H9 (cell line): ENCODE results near the gene SLC39A1. TPM values are rescaled to one million over a fixed set of nuclear protein-coding genes. Genes with fewer than 3 reads are reported as not detected.

Source experiments
- DNase-seq: peaks from one replicate; pipeline ENCODE4 v3.0.0-alpha.2; 2017
- H2AFZ ChIP-seq: one replicate; pipeline ENCODE4 v1.6.1; 2013; ENCODE audit warnings: mild to moderate bottlenecking, low read length, control low read depth, moderate library complexity
- H2AK5ac ChIP-seq: 2 replicates; pipeline ENCODE4 v1.6.1; 2013; ENCODE audit warnings: low read length, control low read depth, mixed read lengths; ENCODE audit not compliant: insufficient read length
- H2BK120ac ChIP-seq: one replicate; pipeline ENCODE4 v1.6.1; 2013; ENCODE audit warnings: low read depth, mild to moderate bottlenecking, low read length, control low read depth, inconsistent platforms; ENCODE audit not compliant: poor library complexity, severe bottlenecking
- H2BK12ac ChIP-seq: 2 replicates; pipeline ENCODE4 v1.6.1; 2013; ENCODE audit warnings: low read length, control low read depth, mixed read lengths, low read depth; ENCODE audit not compliant: insufficient read length
- H2BK15ac ChIP-seq: 2 replicates; pipeline ENCODE4 v1.6.1; 2013; ENCODE audit warnings: low read depth, low read length, control low read depth
- H2BK20ac ChIP-seq: one replicate; pipeline ENCODE4 v1.6.1; 2013; ENCODE audit warnings: low read depth, mild to moderate bottlenecking, low read length, control low read depth, inconsistent platforms; ENCODE audit not compliant: poor library complexity, severe bottlenecking
- H2BK5ac ChIP-seq: 2 replicates; pipeline ENCODE4 v1.6.1; 2013; ENCODE audit warnings: low read length, control low read depth, mixed read lengths; ENCODE audit not compliant: insufficient read length
- H3K14ac ChIP-seq: 2 replicates; pipeline ENCODE4 v1.6.1; 2013; ENCODE audit warnings: low read length, control low read depth; ENCODE audit not compliant: insufficient read depth
- H3K18ac ChIP-seq: 2 replicates; pipeline ENCODE4 v1.6.1; 2013; ENCODE audit warnings: low read depth, mild to moderate bottlenecking, mixed read lengths, low read length, control low read depth; ENCODE audit not compliant: insufficient read length
- H3K23ac ChIP-seq: 2 replicates; pipeline ENCODE4 v1.6.1; 2013; ENCODE audit warnings: low read length, control low read depth, mixed read lengths, low read depth; ENCODE audit not compliant: insufficient read length
- H3K23me2 ChIP-seq: 2 replicates; pipeline ENCODE4 v1.6.1; 2013; ENCODE audit warnings: low read depth, mild to moderate bottlenecking, mixed read lengths, low read length, control low read depth; ENCODE audit not compliant: insufficient read length, poor library complexity, severe bottlenecking
- H3K27ac ChIP-seq: 2 replicates; pipeline ENCODE4 v1.5.1; 2013; ENCODE audit warnings: low read length, control low read depth, mixed read lengths, low read depth; ENCODE audit not compliant: insufficient read length
- H3K27me3 ChIP-seq: 2 replicates; pipeline ENCODE4 v1.6.1; 2013; ENCODE audit warnings: low read length, control low read depth, inconsistent platforms; ENCODE audit not compliant: insufficient read depth
- H3K4ac ChIP-seq: 2 replicates; pipeline ENCODE4 v1.6.1; 2013; ENCODE audit warnings: low read depth, mild to moderate bottlenecking, control low read depth, inconsistent platforms, low read length, moderate library complexity
- H3K4me1 ChIP-seq: 2 replicates; pipeline ENCODE4 v1.6.1; 2013; ENCODE audit warnings: low read length, control low read depth, inconsistent platforms; ENCODE audit not compliant: insufficient read depth
- H3K4me2 ChIP-seq: 2 replicates; pipeline ENCODE4 v1.6.1; 2013; ENCODE audit warnings: low read length, control low read depth, mixed read lengths; ENCODE audit not compliant: insufficient read length, insufficient read depth
- H3K56ac ChIP-seq: 2 replicates; pipeline ENCODE4 v1.6.1; 2013; ENCODE audit warnings: low read depth, mild to moderate bottlenecking, mixed read lengths, low read length, control low read depth; ENCODE audit not compliant: insufficient read length
- H3K79me1 ChIP-seq: 2 replicates; pipeline ENCODE4 v1.6.1; 2013; ENCODE audit warnings: low read depth, mild to moderate bottlenecking, moderate library complexity, low read length, control low read depth, inconsistent platforms; ENCODE audit not compliant: insufficient read depth, poor library complexity, severe bottlenecking
- H3K79me2 ChIP-seq: 2 replicates; pipeline ENCODE4 v1.6.1; 2013; ENCODE audit warnings: low read length, control low read depth, inconsistent platforms; ENCODE audit not compliant: insufficient read depth
- H3K9ac ChIP-seq: 2 replicates; pipeline ENCODE4 v1.6.1; 2013; ENCODE audit warnings: low read length, control low read depth, mixed read lengths; ENCODE audit not compliant: insufficient read length; ENCODE audit errors: extremely low read depth
- H3K9me3 ChIP-seq: one replicate; pipeline ENCODE4 v1.6.1; 2013; ENCODE audit warnings: low read depth, low read length, inconsistent platforms; ENCODE audit not compliant: control insufficient read depth
- H3T11ph ChIP-seq: one replicate; pipeline ENCODE4 v1.6.1; 2013; ENCODE audit warnings: mild to moderate bottlenecking, low read length, control low read depth, inconsistent platforms
- H4K20me1 ChIP-seq: one replicate; pipeline ENCODE4 v1.6.1; 2013; ENCODE audit not compliant: control insufficient read depth, insufficient read length, insufficient read depth
- H4K5ac ChIP-seq: 2 replicates; pipeline ENCODE4 v1.6.1; 2013; ENCODE audit warnings: low read depth, mild to moderate bottlenecking, mixed read lengths, low read length, control low read depth; ENCODE audit not compliant: insufficient read length
- H4K8ac ChIP-seq: replicated peaks from 2 replicates; pipeline ENCODE4 v1.6.1; 2013; ENCODE audit warnings: low read length, control low read depth, mixed read lengths, low read depth; ENCODE audit not compliant: insufficient read length
- H4K91ac ChIP-seq: 2 replicates; pipeline ENCODE4 v1.6.1; 2013; ENCODE audit warnings: low read depth, mild to moderate bottlenecking, moderate library complexity, mixed read lengths, low read length, control low read depth; ENCODE audit not compliant: insufficient read length
- H3K27ac Mint-ChIP-seq, 3 experiments: 2 replicates in 2 of 3; 3 replicates in 1 of 3; pipeline ENCODE4 v1.8.0; 2020 to 2021; ENCODE audit warnings: mixed read lengths in 3 of 3, mild to moderate bottlenecking in 1 of 3, moderate library complexity in 1 of 3
- H3K27me3 Mint-ChIP-seq: 2 replicates; pipeline ENCODE4 v1.8.0; 2021; ENCODE audit warnings: low read depth, mild to moderate bottlenecking, moderate library complexity, mixed read lengths
- H3K36me3 Mint-ChIP-seq, 3 experiments: 2 replicates in 2 of 3; 3 replicates in 1 of 3; pipeline ENCODE4 v1.8.0; 2020 to 2021; ENCODE audit warnings: low read depth in 3 of 3, mixed read lengths in 3 of 3; ENCODE audit not compliant: insufficient read depth in 1 of 3
- H3K4me1 Mint-ChIP-seq, 2 experiments: 2 replicates each; pipeline ENCODE4 v1.8.0; 2020; ENCODE audit warnings: mixed read lengths in 2 of 2
- H3K4me3 Mint-ChIP-seq, 2 experiments: 2 replicates in 1 of 2; 3 replicates in 1 of 2; pipeline ENCODE4 v1.8.0; 2020 to 2021; ENCODE audit warnings: mild to moderate bottlenecking in 2 of 2, mixed read lengths in 2 of 2, moderate library complexity in 1 of 2
- H3K9me3 Mint-ChIP-seq, 2 experiments: 2 replicates in 1 of 2; 3 replicates in 1 of 2; pipeline ENCODE4 v1.8.0; 2020; ENCODE audit warnings: mild to moderate bottlenecking in 2 of 2, mixed read lengths in 2 of 2, moderate library complexity in 1 of 2
- CTCF ChIP-seq: fragments of 200-600 bp; sonication (generic); conservative IDR thresholded peaks from 3 replicates; pipeline ENCODE4 v1.8.0; 2021; ENCODE audit warnings: antibody characterized with exemption, mild to moderate bottlenecking
- WGBS: extraction: QIAGEN DNeasy Blood & Tissue Kit; methylation state at CpG from one replicate; pipeline ENCODE4 v1.1.7; 2013; ENCODE audit warnings: missing lambda C conversion rate, low lambda C conversion rate, mixed read lengths; ENCODE audit not compliant: insufficient read length; ENCODE audit errors: extremely low coverage; 5-methylcytosine and 5-hydroxymethylcytosine counted together
- total RNA-seq: library from RNA; stranded (reverse); gene quantifications from 2 replicates; pipeline ENCODE4 v1.2.1, GENCODE V29; 2021

SLC39A1 gene
- total RNA-seq, 1 experiment from 2014 or later = 161 TPM

- Histone ChIP-seq H2BK15ac (no peak overlapping the region), H3K18ac (no peak overlapping the region), H2AFZ (no peak overlapping the region), H2BK20ac (no peak overlapping the region), H3K4me2 (peak overlapping the region; percentile 98), H4K5ac (no peak overlapping the region), H3K79me2 (peaks cover 37% of the 10 kb centered on the region), H2BK12ac (no peak overlapping the region), H3K23me2 (peaks cover 12% of the 10 kb centered on the region), H3K4ac (no peak overlapping the region), H3K9me3 (no peaks in the 10 kb centered on the region), H4K8ac (no peak overlapping the region), H3K4me1 (no peaks in the 10 kb centered on the region), H3K79me1 (peaks cover 18% of the 10 kb centered on the region), H3K27ac (no peak overlapping the region), H2BK5ac (no peak overlapping the region), H2BK120ac (no peak overlapping the region), H4K20me1 (no peaks in the 10 kb centered on the region), H3K56ac (no peak overlapping the region), H3K14ac (peak overlapping the region; percentile 23; the same call in 1 of the 2 replicates), H4K91ac (no peak overlapping the region), H3K9ac (peak overlapping the region; percentile 93), H3T11ph (no peak overlapping the region), H3K23ac (no peak overlapping the region), H3K27me3 (no peaks in the 10 kb centered on the region), H2AK5ac (no peak overlapping the region)
- H3K4me3 Mint-ChIP-seq = peak overlapping the region; percentile 99 to 100
- DNase-seq = no peak
- H3K9me3 Mint-ChIP-seq = no peaks in the 10 kb centered on the region
- no peak for TF ChIP-seq CTCF
- H3K4me1 Mint-ChIP-seq = peaks cover 35 to 38% of the 10 kb centered on the region in 2 experiments
- WGBS = no CpG with 5 or more reads among the region's 6 CpGs
- H3K27ac Mint-ChIP-seq = peak overlapping the region; percentile 95 to 99 (median 99)
- H3K36me3 Mint-ChIP-seq = peaks cover 32 to 48% (median 34%) of the 10 kb centered on the region in 3 experiments
- no peaks in the 10 kb centered on the region for H3K27me3 Mint-ChIP-seq
These were observed 6.2 kb downstream of the SLC39A1 start for GRCh38 chr1:153956997-153957715.
